COR-L47 (cell line): Measurements from ENCODE around the gene CPED1.
"Not testable (repeated sequence)": the region's sequence is repeated elsewhere in the genome, so short reads cannot be mapped to it uniquely, and the experiment has no call there.

Experiments
- DNase-seq: peaks from one replicate; lab custom pipeline; 2025; lab: John Stamatoyannopoulos, UW

The CPED1 gene

DNA sequence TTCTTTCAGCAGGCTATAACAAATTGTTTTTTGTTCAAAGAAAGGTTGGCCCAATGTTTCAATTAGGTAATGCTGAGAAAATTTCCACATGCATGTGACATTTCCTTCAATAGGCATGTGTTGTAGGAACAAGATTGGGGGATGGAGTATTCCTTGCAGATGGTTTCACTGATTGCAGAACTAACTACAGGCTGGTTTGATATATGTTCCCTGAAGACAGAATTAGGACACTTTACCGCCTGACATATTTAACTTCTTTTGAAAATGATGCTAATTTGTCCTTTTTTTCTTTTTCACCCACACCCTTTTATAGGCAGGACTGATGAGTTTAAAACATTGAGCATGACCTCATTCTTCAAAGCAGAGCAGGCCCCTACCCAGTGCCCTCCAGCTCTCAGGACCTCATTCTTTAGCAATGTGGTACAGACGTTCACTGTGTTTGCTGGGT lies 163.3 kb downstream of the CPED1 start:
- DNase-seq: no peak

DNA sequence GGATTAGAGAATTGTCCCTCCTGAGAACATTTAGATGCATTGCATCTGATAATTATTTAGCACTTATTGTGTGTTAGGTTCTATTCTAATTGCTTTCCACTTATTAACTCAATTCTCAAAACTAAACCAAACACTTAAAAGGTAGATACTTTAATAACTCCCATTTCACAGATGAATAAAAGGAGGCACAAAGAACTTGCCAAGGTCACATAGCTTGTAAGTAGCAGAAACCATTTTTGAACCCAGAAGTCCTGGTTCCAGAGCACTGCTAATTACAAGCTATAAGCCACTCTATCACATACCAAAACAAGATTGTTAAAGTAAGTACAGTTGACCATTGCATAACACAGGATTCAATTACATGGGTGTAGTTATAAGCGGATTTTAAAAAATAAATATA lies 164.9 kb downstream of the CPED1 start:
- DNase-seq: no peak

DNA sequence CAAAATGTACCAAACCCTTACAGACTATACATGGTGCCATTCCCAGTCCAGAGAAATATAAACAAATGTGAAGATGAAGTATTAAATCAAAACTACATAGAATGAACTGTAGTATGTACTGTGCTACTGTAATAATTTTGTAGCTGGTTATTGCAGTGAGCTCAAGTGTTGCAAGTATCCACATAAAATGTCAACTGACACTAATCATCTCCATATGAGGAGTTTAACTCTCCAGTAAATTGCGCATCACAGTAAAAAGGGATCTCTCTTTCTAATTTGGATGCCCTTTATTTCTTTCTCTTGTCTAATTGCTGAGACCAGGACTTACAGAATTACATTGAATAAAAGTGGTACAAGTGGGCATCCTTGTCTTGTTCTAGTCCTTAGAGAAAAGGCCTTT lies 165.5 kb downstream of the CPED1 start:
- no peak for DNase-seq

DNA sequence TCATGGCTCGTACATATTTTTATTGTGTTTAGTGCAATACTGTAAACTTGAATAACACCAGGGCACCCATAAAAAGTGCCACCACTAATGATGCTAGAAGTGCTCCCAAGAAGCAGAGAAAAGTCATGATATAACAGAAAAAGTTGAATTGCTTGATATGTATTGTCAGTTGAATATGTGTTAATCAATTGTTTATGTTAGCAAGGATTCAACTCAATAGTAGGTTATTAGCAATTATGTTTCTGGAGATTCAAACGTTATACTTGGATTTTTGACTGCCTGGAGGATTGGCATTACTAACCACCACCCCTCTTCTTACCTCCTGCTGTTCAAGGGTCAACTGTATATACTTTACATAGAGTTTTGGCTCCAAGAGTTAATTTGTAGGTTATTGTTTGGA lies 168.3 kb downstream of the CPED1 start:
- no peak for DNase-seq

DNA sequence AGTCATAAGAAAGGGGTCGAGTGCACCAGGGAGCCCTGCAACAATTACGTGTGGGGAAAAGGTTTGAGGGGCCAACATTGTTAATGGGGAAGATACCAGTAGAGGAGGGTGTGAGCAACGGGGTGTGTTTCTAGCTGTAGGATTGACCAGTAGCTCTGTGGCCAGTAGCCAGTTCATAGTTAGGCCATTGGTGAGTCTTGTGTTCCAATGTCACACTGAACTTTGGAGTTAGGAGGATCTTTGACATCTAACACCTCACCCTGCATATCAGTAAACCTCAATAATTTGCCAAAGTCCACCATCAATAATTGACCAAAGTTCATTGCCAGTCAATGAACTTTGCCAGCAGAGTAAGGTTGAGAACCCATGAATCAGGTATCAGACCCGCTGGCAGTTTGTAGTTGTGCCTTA lies 168.8 kb downstream of the CPED1 start:
- no peak for DNase-seq

DNA sequence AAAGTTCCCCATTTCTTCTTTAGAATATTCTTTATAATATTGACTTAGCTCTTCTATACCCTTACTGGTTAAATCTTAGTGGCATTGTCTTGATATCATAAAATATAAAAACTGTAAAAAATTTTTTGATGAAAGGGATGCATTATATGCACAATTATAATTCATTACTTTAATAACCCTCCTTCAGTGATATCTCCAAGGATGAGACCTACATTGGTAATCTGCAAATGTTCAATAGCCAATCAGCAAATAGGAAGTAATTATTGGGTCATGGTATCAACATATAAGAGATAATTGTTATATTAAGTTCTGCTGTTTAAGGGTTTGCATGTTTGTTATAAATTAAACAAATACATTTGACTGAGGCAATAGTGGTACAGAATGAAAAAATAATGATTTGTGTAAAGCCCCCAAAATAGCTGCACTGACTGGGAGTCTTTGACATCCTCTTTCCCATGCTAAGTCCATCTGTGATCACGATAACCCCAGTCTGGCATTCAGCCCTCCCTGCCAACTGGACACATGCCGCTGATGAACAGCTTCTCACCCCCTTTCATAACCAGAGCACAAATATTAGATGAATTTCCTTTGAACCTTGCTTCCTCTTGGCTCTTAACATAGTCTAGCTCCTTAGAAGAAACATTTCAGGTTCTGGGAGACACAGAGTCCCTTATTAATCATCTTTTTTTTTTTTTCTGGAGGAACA lies 169.5 kb downstream of the CPED1 start:
- no peak for DNase-seq

DNA sequence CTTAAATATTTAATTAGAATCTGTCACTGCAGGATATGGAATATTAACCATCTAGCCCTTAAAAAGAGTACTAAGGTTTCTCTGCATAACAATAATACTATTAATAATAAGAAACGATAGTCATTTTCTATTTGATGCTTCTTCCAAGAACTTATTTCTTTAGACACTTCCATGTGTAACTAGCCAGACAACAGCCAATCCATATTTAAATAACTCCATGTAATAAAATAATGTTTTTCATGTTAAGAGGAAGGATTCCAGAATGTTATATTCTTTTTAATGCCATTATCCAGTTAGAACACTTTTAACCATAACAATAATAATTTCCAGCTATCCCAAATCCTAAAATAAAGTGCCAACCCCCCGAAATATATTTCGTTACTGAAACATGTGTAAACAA lies 170.2 kb downstream of the CPED1 start:
- DNase-seq: no peak

DNA sequence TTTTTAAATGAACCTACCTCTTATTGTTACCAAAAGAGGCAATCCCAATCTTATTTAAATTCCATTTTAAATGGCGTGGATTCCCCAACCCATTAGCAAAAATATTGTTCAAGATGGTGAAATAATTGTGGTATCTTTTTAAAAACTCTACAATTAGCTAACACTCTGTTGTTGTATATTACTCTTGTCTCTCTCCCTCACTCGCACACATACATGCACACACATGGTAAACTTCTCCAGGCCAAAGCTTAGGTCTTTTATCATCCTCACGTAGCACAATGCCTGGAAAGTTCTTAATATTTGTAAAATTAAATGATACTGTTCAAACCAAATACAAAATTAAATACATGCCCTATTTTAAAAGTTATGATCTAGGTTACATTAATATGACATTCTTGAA lies 171.0 kb downstream of the CPED1 start:
- no peak for DNase-seq

DNA sequence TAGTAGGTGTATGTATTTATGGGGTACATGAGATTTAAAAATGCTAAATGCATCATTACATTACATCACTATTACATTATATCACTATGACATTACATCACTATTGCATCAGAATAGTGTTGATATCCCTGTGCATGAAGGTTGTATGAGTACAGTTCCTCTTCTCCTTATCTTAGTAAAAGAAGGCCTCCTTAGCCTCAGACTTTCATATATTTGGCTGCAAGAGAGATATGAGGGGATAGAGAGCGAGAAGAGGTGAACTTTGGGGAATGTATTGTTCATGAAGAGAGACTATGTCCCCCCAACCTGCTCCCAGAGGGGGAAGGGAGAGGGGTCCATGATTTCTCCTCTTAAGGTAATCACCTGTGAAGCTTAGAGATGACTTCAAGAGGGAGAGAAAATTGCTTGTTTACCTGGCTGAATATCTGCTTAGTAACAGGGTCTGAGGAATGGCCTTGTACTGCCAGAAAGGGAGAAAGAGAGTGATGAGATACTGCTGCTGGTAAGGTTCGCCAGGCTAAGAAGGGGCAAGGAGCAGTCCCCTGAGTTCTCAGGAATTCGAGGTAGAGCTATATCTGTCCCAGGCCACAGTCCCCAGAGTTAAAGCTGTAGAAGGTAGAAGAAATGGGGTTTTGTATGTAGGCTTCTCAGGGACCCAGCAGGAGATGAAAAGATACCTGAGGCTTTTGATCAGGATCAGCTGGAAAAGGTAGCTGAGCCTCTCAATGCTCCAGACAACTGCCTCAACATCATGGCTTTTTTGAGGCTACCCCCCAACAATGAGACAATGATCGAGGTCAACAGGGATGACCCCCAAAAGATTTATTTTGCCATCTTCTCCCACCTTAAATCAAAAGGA lies 171.9 kb downstream of the CPED1 start:
- DNase-seq: no peak

DNA sequence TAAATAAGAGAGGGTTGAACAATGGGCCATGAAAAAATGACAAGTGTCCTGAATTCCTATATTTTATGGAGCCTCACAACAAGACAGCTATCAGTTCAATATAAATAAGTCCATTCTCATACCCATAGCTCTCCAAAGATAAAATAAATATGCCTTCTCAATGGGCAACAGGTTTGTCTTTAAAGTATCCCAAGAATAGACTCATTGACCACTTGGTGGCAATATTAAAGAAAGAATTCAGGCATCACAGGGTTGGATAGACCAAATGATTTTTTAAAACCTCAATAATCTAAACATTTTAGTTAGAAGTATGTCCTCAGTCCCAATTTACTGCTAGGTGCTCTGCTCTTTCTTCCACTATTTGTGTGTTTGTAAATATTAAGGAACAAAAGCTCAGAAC lies 175.2 kb downstream of the CPED1 start:
- DNase-seq: no peak

DNA sequence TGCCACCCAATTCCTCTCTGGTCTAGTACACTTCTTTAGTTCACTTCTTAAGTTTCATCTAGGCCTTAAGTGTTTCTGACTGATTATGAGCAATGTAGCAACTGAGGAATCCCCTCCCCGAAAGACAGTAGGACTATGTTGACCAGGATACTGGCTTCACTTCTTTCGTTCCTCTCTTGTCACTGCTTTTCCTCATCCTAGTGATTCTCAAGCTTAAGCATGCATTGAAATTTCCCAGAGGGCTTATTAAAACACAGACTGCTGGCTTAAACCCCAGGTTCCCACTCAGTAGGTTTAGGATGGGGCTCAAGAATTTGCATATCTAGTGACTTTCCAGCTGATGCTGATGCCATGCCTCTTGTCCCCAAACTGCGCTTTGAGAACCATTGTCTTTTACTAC lies 175.7 kb downstream of the CPED1 start:
- DNase-seq: no peak

DNA sequence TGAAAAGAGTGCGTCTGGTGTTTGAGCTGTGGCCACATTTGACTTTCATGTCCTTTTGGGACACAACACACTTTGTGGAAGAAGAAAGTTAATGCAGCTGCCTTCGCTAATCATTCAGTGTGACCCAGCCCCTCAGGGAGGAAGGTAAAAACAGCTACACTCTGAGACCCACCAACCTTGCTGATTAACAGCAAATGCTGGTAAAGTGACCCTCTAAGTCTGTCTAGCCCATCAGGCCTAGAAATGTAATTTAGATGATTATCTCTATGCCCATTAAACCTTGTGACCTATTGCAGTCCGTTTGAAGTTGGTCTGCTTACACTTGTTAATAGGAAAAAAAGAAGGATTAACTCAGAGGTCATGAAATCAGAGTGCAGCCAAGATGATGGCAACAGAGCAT lies 178.4 kb downstream of the CPED1 start:
- DNase-seq: no peak

DNA sequence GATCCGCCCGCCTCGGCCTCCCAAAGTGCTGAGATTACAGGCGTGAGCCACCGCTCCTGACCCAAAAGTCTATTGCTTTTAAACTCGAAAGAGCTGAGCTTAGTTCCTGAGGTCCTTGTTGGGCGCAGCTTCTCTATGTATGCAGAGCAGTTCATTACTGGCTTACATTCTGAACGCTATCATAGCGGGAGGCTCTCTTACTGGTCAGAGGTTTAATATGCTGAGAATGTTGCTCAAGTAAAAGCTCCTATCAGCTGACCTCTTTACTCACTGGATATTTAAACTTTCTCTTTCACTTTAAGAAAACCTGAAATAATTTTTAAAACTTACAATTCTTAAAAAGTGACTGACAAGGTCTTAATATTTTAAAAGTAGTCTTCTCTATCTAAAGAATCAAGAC lies 179.5 kb downstream of the CPED1 start:
- DNase-seq: no peak

DNA sequence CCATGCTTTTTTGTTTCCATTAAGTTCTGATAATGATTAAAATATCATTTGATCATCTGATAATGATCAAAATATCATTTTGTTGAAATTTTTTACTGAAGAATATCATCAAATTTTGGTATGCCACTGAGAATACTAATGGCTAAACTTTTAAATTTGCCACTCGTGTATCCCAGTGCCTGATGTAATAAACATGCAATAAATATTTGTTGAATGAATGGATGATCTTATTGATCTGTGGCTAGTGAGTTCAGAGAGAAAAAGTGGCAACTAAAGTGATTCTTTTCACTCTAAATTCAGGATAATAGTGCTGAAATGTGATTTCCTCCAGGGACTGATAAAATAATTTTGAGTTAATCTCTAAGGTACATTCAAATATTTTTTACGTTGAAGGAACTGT lies 181.0 kb downstream of the CPED1 start:
- DNase-seq: no peak

DNA sequence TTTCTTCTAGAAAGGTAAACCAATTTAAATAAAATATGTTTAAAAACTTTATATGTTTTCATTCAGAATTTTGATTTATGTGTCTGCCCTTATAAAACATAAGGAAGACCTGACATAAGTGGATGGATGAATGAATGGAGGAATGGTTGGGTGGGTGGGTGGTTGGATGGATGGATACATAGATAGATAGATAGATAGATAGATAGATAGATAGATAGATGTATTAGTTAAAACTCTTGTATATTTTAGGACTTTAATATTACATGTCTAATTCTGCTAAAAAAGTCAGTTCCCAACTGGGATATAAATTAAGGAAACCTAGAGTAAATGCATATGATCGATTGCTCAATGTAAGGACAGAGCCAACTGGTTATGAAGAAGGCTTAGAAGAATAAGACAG lies 184.0 kb downstream of the CPED1 start:
- DNase-seq: no peak

DNA sequence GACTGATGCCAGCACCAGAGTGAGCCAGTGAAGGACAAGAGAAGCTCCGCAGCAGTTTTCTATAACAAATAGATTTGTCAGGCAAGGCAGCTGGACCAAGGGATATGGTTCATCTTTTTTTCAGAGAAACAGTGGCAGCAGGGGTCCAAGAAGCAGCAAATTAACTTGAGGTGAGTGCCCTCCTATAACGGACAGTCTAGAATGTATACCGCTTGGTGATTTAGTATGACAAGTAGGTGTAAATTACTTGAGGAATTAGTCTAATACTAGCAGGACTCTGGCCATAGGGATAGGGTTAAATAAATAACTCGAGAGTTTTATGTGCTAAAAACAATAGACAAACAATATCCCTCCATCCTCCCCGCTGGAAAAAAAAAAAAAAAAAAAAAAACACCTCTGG lies 187.3 kb downstream of the CPED1 start:
- DNase-seq: no peak

DNA sequence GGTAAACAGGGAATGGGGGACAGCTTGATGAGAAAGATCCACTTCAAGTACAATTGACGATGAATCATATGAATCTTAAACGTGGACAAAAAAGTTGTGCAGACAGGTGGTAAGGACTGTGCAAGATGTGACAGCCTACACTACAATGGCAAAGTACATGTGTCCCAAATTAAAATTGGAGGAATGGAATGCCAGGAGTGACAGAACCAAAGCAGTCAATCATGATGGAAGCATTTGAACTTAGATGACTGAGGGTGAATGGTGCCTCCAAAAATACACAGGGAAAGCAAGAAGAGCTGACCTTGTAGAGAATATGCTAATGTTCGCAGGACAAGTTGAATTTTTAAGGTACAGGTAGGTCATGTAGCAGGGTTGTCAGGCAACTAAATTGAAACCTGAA lies 189.9 kb downstream of the CPED1 start:
- no peak for DNase-seq

DNA sequence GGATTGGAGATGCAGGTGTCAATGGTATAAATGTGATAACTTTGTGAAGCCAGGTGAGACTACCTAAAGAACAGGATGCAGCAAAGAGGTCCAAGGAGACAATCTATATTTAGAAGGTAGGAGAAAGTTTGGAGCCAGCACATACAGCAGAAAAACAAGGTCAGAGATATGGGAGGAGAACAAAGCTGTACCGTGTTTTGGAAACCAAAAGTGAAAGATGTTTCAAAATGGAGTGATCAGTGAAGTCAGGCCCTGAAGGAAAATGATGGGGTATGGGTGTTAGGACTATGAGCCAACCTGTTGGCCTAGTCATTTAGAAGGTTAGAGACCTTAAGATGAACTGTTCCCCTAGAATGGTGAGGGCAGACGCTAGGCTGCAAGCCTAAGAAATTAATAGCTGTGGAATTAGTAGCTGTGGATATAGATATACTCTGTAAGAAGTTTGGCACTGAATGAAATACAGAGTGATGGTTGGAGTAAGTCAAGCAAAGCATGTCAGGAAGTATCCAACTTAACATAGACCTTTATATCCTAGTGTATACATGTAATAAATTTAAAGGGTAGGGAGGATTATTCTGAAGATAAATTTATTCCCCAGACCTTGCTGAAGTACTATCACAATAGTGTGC lies 190.5 kb downstream of the CPED1 start:
- no peak for DNase-seq

DNA sequence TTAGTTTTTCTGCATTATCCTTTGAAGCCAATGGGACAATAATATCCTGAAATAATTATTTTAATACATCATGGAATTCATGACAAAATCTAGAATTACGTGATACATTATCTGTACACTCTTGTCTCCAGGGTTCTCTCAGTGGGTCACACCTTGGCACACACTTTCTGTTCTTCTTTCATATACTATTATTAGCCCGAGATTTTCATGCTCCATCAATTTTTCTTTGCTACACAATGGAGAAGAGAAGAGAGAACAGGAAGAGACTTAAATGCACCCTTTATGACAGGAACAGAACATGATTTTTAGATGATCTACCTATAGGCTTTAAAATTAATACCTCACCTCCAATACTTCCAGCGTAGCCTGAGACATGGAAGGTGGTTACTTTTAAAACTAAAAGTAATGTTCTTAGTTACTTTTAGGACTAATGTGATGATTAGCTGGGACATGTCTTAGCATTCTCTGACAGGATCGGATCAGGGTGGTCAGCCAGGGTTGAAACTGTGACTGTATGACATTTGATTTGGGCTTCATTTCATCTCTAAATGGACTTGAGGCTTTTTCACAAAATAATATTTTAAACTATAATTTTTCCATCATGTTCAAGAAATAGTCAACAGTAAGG lies 192.0 kb downstream of the CPED1 start:
- no peak for DNase-seq

DNA sequence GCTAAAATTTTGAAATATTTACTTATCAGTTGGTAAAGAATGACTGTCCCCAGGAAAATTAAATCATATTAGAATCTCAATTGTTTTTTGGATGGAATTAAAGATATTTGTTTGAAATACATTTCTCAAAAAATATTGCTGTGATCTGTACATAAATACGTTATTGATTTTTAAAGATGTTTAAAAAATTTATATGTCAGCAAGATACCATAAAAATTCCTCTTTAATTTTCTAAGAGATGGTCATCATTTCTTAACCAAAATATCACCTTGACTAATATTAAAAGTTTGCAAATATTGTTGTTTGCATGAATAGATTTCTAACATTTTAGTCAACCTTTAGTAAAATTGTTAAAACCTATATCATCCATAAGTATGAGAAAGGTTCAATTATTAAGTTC lies 192.8 kb downstream of the CPED1 start:
- DNase-seq: no peak

DNA sequence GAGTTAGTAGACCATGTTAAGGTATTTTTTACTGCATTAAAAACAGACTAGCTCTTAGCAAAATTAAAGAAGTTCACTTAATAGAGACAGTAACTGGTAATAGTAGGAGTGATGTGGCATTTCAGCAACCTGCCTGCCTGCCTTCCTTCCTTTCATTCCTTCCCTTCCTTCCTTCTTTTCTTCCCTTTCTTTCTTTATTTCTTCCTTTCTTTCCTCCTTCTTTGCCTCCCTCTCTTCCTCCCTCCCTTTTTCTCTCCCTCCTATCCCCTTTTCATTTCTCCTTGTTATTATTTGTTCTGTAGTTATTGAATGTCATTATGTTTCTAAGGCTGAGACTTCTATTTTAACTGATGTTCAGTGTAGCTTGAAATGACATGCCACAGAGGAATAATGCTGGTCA lies 193.8 kb downstream of the CPED1 start:
- no peak for DNase-seq

DNA sequence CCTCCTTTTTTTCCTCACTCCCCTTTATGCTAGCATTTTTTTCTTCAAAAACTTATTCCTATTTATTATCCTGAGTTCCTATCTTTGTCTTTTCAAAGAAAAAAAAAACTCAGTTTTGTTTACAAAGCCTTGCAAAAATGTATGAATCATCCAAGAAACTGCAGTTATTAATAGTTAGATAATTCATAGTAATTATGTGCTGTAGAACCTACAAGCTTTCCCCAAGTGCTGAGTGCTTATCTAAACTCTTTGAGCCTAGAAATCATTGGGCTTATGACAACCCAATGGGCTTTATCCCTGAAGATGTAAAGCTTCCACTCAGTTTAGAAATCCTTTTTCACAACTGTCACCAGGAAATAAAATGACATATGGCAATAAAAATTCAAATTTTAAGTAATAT lies 194.4 kb downstream of the CPED1 start:
- DNase-seq: no peak

DNA sequence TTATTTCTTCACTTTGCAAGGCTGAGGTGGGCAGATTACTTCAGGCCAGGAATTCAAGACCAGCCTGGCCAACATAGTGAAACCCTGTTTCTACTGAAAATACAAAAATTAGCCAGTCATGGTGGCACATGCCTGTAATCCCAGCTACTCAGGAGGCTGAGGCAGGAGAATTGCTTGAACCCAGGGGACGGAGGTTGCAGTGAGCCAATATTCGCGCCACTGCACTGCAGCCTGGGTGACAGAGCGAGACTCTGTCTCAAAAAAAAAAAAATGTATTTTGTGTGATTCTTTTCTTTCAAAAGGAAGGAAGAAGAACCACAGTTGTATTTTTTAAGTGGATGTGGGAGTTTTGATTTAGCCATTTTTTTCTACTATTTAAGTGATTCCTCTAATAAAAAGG lies 195.4 kb downstream of the CPED1 start:
- not testable (repeated sequence) for DNase-seq
